Transverse colon (tissue), 4 donors: ENCODE measurements around the gene CRYZ. TPM values are rescaled to one million over a fixed set of nuclear protein-coding genes. Genes with fewer than 3 reads are reported as not detected.

Source experiments
- DNase-seq: peaks from one replicate; pipeline ENCODE4 v3.0.0-alpha.2; 2019
- H3K27ac ChIP-seq, 4 donors: fragments of 200-600 bp; sonication (generic); 2 replicates each; pipeline ENCODE4 v1.5.1; 2016 to 2018; ENCODE audit warnings: inconsistent platforms in 4 of 4
- H3K27me3 ChIP-seq: fragments of 200-600 bp; sonication (generic); 2 replicates; pipeline ENCODE4 v1.5.1; 2017; ENCODE audit warnings: inconsistent platforms
- H3K36me3 ChIP-seq, 4 donors: fragments of 200-600 bp; sonication (generic); 2 replicates each; pipeline ENCODE4 v1.5.1; 2017 to 2019; ENCODE audit warnings: inconsistent platforms in 4 of 4
- H3K4me1 ChIP-seq, 4 donors: fragments of 200-600 bp; sonication (generic); 2 replicates each; pipeline ENCODE4 v1.5.1; 2017 to 2020; ENCODE audit warnings: inconsistent platforms in 4 of 4
- H3K4me3 ChIP-seq, 4 donors: fragments of 200-600 bp; sonication (generic); 1 replicate in 1 of 4; 2 replicates in 3 of 4; pipeline versions ENCODE4 v1.5.1 to v1.6.1; 2017 to 2019; ENCODE audit warnings: inconsistent platforms in 4 of 4
- H3K9me3 ChIP-seq, 2 donors: fragments of 200-600 bp; sonication (generic); 2 replicates each; pipeline ENCODE4 v1.5.1; 2017 to 2019; ENCODE audit warnings: inconsistent platforms in 2 of 2
- EP300 ChIP-seq: sonication (generic); formaldehyde crosslinking; IDR thresholded peaks from one replicate; pipeline ENCODE4 v1.6.1; 2017; ENCODE audit warnings: antibody characterized with exemption, low read depth
- POLR2A ChIP-seq: fragments of 450-650 bp; IDR thresholded peaks from one replicate; pipeline ENCODE4 v1.6.1; 2016; ENCODE audit warnings: antibody characterized with exemption, mild to moderate bottlenecking, moderate library complexity
- POLR2AphosphoS5 ChIP-seq, 3 donors: sonication (generic); formaldehyde crosslinking; IDR thresholded peaks; one replicate each; pipeline ENCODE4 v1.6.1; 2016; ENCODE audit warnings: antibody characterized with exemption in 3 of 3
- WGBS, 2 donors: methylation state at CpG; one replicate each; pipeline ENCODE4 v1.1.5; 2018; ENCODE audit warnings: low coverage in 1 of 2; 5-methylcytosine and 5-hydroxymethylcytosine counted together
- in situ Hi-C, 4 donors: fragments of 200-750 bp; cut with MboI; loops; one replicate each; pipeline versions ENCODE4 v1.15.0 to v1.15.1; 2017; ENCODE audit warnings: low sequenced_read_pairs in 3 of 4, low pct_ligation_motif_present in 1 of 4, low pct_unique_long_range_greater_than_20kb in 1 of 4
- intact Hi-C: fragments of 100-400 bp; cut with DNase I; formaldehyde crosslinking; loops from one replicate; pipeline ENCODE4 v1.15.1; 2023; ENCODE audit warnings: low total_unique reads
- total RNA-seq, 4 donors: library from RNA; depleted of rRNA; stranded (reverse); fragments of >200 nt; gene quantifications; one replicate each; pipeline ENCODE4 v1.1.0, GENCODE V29; 2016
- TF ChIP-seq, protein P1 (sequence below), 5 experiments: fragments of 200-600 bp in 3 of 5; fragments of 450-650 bp in 2 of 5; sonication (generic) in 3 of 5; IDR thresholded peaks; 1 replicate in 2 of 5; 2 replicates in 3 of 5; pipeline ENCODE4 v1.5.1; 2016 to 2017; ENCODE audit warnings: antibody characterized with exemption in 5 of 5, inconsistent platforms in 3 of 5, mild to moderate bottlenecking in 2 of 5, moderate library complexity in 1 of 5

CRYZ gene
- total RNA-seq, 4 donors from 2014 or later: 1.5 to 22.7 (median 14.0) TPM

DNA sequence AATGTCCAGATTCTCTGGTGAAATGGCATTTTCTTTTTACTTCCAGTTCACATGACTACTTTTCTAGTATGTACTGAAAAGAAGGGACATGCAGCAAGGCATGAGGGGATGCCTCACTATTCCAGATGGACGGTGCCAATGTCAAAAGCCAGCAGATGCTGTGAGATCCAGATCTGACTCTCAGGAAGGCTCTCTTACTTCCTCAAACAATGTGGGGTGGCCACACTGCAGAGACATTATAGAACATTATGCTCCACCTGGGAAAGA, 17.7 kb downstream of the CRYZ start:
- Histone ChIP-seq H3K4me1 (peaks cover 0 to 7% (median 3%) of the 10 kb centered on the region in 4 donors), H3K36me3 (peaks cover 0 to 14% (median 0%) of the 10 kb centered on the region in 4 donors), H3K27me3 (no peaks in the 10 kb centered on the region), H3K4me3 (no peak overlapping the region), H3K27ac (no peak overlapping the region), H3K9me3 (no peaks in the 10 kb centered on the region)
- no peak for DNase-seq
- intact Hi-C loops (no loop called here), in situ Hi-C loops (no loop called here)
- 96% methylated on average over 1 of the region's 1 CpG; no CpG with 5 or more reads in 1 of the 2 donors for WGBS, 2 donors
- TF ChIP-seq EP300: no peak
- TF ChIP-seq, protein P1, sequence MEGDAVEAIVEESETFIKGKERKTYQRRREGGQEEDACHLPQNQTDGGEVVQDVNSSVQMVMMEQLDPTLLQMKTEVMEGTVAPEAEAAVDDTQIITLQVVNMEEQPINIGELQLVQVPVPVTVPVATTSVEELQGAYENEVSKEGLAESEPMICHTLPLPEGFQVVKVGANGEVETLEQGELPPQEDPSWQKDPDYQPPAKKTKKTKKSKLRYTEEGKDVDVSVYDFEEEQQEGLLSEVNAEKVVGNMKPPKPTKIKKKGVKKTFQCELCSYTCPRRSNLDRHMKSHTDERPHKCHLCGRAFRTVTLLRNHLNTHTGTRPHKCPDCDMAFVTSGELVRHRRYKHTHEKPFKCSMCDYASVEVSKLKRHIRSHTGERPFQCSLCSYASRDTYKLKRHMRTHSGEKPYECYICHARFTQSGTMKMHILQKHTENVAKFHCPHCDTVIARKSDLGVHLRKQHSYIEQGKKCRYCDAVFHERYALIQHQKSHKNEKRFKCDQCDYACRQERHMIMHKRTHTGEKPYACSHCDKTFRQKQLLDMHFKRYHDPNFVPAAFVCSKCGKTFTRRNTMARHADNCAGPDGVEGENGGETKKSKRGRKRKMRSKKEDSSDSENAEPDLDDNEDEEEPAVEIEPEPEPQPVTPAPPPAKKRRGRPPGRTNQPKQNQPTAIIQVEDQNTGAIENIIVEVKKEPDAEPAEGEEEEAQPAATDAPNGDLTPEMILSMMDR (IDR thresholded peaks at IDR 0.05): no peak
- TF ChIP-seq POLR2A: no peak

DNA sequence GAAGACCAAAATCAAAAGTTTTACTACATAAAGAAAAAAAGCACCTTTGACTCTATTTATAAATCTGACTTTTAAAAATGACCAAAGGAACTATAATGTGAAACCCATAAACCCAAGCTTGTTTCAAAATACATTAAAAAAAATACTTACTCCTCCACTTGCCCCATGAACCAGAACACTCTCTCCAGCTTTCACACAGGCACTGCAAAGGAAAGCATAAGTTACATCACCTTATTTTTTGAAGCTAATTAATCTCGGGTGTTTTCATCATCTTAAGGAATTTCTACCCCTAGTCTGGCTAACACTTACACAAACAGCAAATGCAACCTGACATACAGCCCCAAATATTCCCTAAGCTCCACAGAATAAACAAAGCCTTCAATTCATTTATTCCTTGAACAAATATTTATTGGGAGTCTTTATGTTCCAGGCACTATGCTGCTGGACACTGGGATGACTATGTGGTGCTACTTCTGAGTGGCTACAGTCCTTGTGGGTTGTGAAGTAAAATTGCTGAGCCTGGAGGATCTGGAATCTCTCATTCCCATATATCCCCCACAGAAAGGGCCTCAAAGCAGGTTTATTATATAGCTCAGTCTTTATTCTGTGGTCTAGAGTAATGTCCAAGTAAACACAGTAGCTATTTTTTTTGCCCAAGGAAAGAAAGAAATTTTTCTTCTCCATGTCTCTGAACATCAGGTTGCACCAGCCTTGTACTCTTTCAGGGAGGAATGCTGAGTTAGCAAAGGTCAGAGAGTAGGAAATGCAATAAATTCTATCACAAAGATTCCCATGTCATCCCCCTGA, 18.2 kb downstream of the CRYZ start:
- H3K36me3 ChIP-seq: peaks cover 0 to 17% (median 0%) of the 10 kb centered on the region in 4 donors
- WGBS, 2 donors: 50 to 64% methylated on average over 1 of the region's 1 CpG
- in situ Hi-C loops: no loop called here

DNA sequence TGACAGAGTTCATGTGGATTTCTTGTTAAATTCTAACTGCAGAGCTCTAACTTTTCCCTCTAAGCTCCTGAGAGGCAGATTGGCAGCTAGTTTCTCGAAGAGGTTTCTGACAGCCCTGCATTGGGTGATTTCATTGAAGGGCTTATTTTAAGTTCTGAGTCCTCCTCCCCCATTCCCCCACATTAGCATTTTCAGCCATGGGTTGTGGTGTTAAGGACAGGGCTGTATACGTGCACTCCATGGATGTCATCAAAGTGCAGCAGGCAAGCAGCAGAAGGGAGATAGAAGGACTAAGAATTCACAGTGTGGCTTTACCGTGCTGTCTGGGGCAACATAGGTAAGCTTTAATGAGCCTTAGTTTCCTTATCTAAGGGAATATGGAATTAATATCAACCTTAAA, 19.0 kb downstream of the CRYZ start:
- Histone ChIP-seq H3K9me3 (no peaks in the 10 kb centered on the region), H3K27ac (no peak overlapping the region), H3K4me1 (peaks cover 0 to 7% (median 3%) of the 10 kb centered on the region in 4 donors), H3K36me3 (peaks cover 0 to 22% (median 0%) of the 10 kb centered on the region in 4 donors), H3K27me3 (no peaks in the 10 kb centered on the region), H3K4me3 (no peak overlapping the region)
- TF ChIP-seq, protein P1 (IDR thresholded peaks at IDR 0.05): no peak
- TF ChIP-seq POLR2AphosphoS5 (IDR thresholded peaks at IDR 0.05) (no peak), EP300 (no peak), POLR2A (no peak)
- in situ Hi-C loops (no loop called here), intact Hi-C loops (no loop called here)
- 83 to 100% methylated on average over 1 to 3 of the region's 3 CpGs for WGBS, 2 donors
- DNase-seq: no peak

More for the DNA sequence above, 18.2 kb downstream of the CRYZ start:
- no peaks in the 10 kb centered on the region for H3K9me3 ChIP-seq
- H3K27me3 ChIP-seq: no peaks in the 10 kb centered on the region
- intact Hi-C loops: no loop called here
- no peak overlapping the region for H3K27ac ChIP-seq
- DNase-seq: no peak
- H3K4me3 ChIP-seq: no peak overlapping the region
- no peak for TF ChIP-seq POLR2A
- H3K4me1 ChIP-seq: peaks cover 0 to 7% (median 3%) of the 10 kb centered on the region in 4 donors

DNA sequence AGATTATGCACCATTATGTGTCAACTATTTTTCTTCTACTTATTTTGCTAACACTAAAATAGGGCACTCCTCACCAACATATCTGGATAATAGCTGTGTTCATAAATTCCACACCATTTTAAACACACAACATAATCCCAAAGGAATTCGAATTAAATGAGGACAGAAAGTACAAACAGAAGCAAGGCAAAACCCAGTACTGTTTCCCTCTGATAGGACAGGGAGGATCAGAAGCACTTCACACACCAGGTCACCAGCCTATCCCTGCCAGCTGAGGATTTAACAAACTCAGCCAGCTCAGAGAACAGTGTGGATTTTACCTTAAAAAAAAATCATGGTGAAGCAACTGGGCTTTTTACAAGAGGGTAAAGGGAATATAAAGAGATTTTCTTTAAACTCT, 20.0 kb downstream of the CRYZ start:
- intact Hi-C loops: no loop called here

More for the DNA sequence above, 20.0 kb downstream of the CRYZ start:
- Histone ChIP-seq H3K4me3 (no peak overlapping the region), H3K9me3 (no peaks in the 10 kb centered on the region), H3K36me3 (peaks cover 0 to 14% (median 0%) of the 10 kb centered on the region in 4 donors), H3K4me1 (peaks cover 0 to 7% (median 3%) of the 10 kb centered on the region in 4 donors), H3K27me3 (no peaks in the 10 kb centered on the region), H3K27ac (no peak overlapping the region)
- 39% methylated on average over 1 of the region's 1 CpG; no CpG with 5 or more reads in 1 of the 2 donors for WGBS, 2 donors
- TF ChIP-seq POLR2A (no peak), POLR2AphosphoS5 (IDR thresholded peaks at IDR 0.05) (no peak), EP300 (no peak)
- TF ChIP-seq, protein P1 (IDR thresholded peaks at IDR 0.05): no peak
- in situ Hi-C loops: no loop called here
- no peak for DNase-seq
